Measurements from ENCODE around the gene SMIM41. TPM values are rescaled to one million over a fixed set of nuclear protein-coding genes. Genes with fewer than 3 reads are reported as not detected.

Gene SMIM41
- polyA plus RNA-seq, 2 of the 4 experiments (the other 2 are of a cell fraction), result not detected

- TF ChIP-seq ATOH8 (CRISPR knock-in tag; IDR thresholded peaks at IDR 0.05; ENCODE audit: low read depth), result no peak
- TF ChIP-seq RNF2 (IDR thresholded peaks at IDR 0.05; ENCODE audit: borderline replicate concordance, low read depth), result no peak
- no peak for TF ChIP-seq RARB (CRISPR knock-in tag; IDR thresholded peaks at IDR 0.05)
Observed at GRCh38 chr12:52086366-52086765, 6.9 kb downstream of the SMIM41 start (continued).

GRCh38 chr12:52086944-52087835 lies 7.7 kb downstream of the SMIM41 start:
- H3K9me3 ChIP-seq, result no peaks in the 10 kb centered on the region
- ATAC-seq (no peak), DNase-seq (ENCODE audit: low read depth in 1 of 2, low spot score in 1 of 2) (no peak), FAIRE-seq (no peak)
- no peak overlapping the region for H3K4me3 ChIP-seq
- WGBS (ENCODE audit: missing lambda C conversion rate), result 52% methylated on average over 20 of the region's 22 CpGs
- peaks cover 2% of the 10 kb centered on the region; the same call in 1 of the 3 replicates for H3K4me1 ChIP-seq
- ChIA-PET POLR2A (no interaction called here), CTCF (interaction anchor here (0.7 to 42.5 kb wide), 8 partner anchors 17 to 798 kb away, joined by 3 to 1730 read pairs (median 25); partner anchors contain the start of genes ATG101 and SMIM41)
- H3K4me2 ChIP-seq, result no peak overlapping the region
- no peak overlapping the region for H3K27ac ChIP-seq
- TF ChIP-seq USF2 (IDR thresholded peaks at IDR 0.05), result no peak
- no peak for TF ChIP-seq KDM5A (IDR thresholded peaks at IDR 0.05)
- TF ChIP-seq BCL3 (IDR thresholded peaks at IDR 0.05), result no peak
- TF ChIP-seq JUNB (IDR thresholded peaks at IDR 0.05), result no peak
- TF ChIP-seq NR3C1 (IDR thresholded peaks at IDR 0.05), result no peak
- no peak for TF ChIP-seq CEBPB (IDR thresholded peaks at IDR 0.05)
- TF ChIP-seq CBX8 (IDR thresholded peaks at IDR 0.05), result no peak
- no peak for TF ChIP-seq TFCP2L1 (CRISPR knock-in tag; IDR thresholded peaks at IDR 0.05)
- TF ChIP-seq HEYL (CRISPR knock-in tag; IDR thresholded peaks at IDR 0.05), result no peak
- no peak for TF ChIP-seq ZC3H11A (IDR thresholded peaks at IDR 0.05)
- TF ChIP-seq POLR2AphosphoS2 (conservative IDR thresholded peaks at IDR 0.05; ENCODE audit: low read length), result no peak

GRCh38 chr12:52087961-52088820 lies 8.7 kb downstream of the SMIM41 start:
- H3K27ac ChIP-seq, result no peak overlapping the region
- POLR2A ChIA-PET, result no interaction called here
- DNase-seq (ENCODE audit: low read depth in 1 of 2, low spot score in 1 of 2) (no peak), ATAC-seq (no peak), FAIRE-seq (no peak)
- CTCF ChIA-PET, result interaction anchor here (0.7 to 42.5 kb wide), 7 partner anchors 18 to 797 kb away, joined by 3 to 1730 read pairs (median 8); partner anchors contain the start of genes ATG101 and SMIM41
- H3K4me1 ChIP-seq, result peaks cover 2% of the 10 kb centered on the region; the same call in 1 of the 3 replicates
- no peaks in the 10 kb centered on the region for H3K9me3 ChIP-seq
- no peak overlapping the region for H3K4me2 ChIP-seq
- 38% methylated on average over 20 of the region's 20 CpGs for WGBS (ENCODE audit: missing lambda C conversion rate)
- H3K4me3 ChIP-seq, result no peak overlapping the region
- TF ChIP-seq ATOH8 (CRISPR knock-in tag; IDR thresholded peaks at IDR 0.05; ENCODE audit: low read depth), result no peak
- TF ChIP-seq FOXS1 (CRISPR knock-in tag; IDR thresholded peaks at IDR 0.05), result no peak
- no peak for TF ChIP-seq E2F6 (IDR thresholded peaks at IDR 0.05; ENCODE audit: borderline replicate concordance, low read depth)
- TF ChIP-seq HDAC2 (IDR thresholded peaks at IDR 0.05), result no peak
- TF ChIP-seq ZC3H11A (IDR thresholded peaks at IDR 0.05), result no peak
- no peak for TF ChIP-seq ZFP36 (IDR thresholded peaks at IDR 0.05; ENCODE audit: borderline replicate concordance, partially characterized antibody)
- no peak for TF ChIP-seq CHD4 (IDR thresholded peaks at IDR 0.05; ENCODE audit: borderline replicate concordance)
- TF ChIP-seq HMGXB4 (CRISPR knock-in tag; IDR thresholded peaks at IDR 0.05; ENCODE audit: borderline replicate concordance), result no peak
- TF ChIP-seq JUNB (IDR thresholded peaks at IDR 0.05), result no peak
- TF ChIP-seq HOXA7 (CRISPR knock-in tag; IDR thresholded peaks at IDR 0.05), result no peak
- TF ChIP-seq POLR2A (IDR thresholded peaks at IDR 0.05; ENCODE audit: low read length), result no peak
- no peak for TF ChIP-seq NPAS2 (CRISPR knock-in tag; IDR thresholded peaks at IDR 0.05; ENCODE audit: borderline replicate concordance)
